Right renal cortex interstitium (tissue), 3 donors: ENCODE measurements around the gene AGBL4. TPM values are rescaled to one million over a fixed set of nuclear protein-coding genes. Genes with fewer than 3 reads are reported as not detected.
"Not testable (repeated sequence)": the region's sequence is repeated elsewhere in the genome, so short reads cannot be mapped to it uniquely, and the experiment has no call there.

Experiments used
- DNase-seq, 3 donors: peaks; one replicate each; pipeline ENCODE4 v3.0.0-alpha.2; 2013; ENCODE audit warnings: low read depth in 3 of 3, low spot score in 2 of 3
- polyA plus RNA-seq, 3 donors: library from polyadenylated mRNA; unstranded; fragments of 120-200 nt; gene quantifications; one replicate each; pipeline ENCODE4 v1.2.1, GENCODE V29; 2013; ENCODE audit not compliant: insufficient read length in 3 of 3

Gene AGBL4
- polyA plus RNA-seq, 3 donors = 1.1 to 1.3 (median 1.3) TPM

GRCh38 chr1:49320493-49320892 lies 703.3 kb downstream of the AGBL4 start:
- DNase-seq = not testable (repeated sequence)

GRCh38 chr1:49319426-49319963 lies 704.3 kb downstream of the AGBL4 start:
- no peak for DNase-seq

- no peak for DNase-seq
Observed at GRCh38 chr1:49318218-49318617, 705.5 kb downstream of the AGBL4 start.

- DNase-seq = no peak
Observed at GRCh38 chr1:49307457-49307856, 716.3 kb downstream of the AGBL4 start.

DNA sequence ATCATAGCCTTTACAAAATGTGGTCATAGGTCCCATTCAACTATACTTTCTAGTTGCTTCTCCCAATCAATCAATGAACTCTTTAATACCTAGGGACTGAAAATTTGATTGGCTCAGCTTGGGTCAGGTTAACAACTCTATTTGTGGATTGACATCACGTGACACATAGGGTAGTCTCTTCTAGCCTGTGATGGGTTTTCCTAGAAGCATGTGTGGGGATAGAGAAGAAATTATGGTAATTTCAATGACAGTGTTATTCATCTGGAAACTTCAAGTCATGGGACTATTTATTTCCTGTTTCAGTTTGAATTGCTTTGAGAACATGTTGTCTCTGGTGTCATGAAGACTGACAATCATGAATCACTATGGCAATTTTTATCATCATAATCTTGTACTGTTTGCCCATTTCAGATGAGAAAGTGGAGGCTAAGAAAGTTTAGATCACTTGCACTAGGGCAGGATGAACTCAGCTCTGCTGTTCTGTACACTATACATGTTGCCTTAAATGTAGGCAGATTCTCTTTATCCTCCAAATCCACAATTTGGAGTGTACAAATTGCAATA lies 717.2 kb downstream of the AGBL4 start:
- DNase-seq = no peak

DNA sequence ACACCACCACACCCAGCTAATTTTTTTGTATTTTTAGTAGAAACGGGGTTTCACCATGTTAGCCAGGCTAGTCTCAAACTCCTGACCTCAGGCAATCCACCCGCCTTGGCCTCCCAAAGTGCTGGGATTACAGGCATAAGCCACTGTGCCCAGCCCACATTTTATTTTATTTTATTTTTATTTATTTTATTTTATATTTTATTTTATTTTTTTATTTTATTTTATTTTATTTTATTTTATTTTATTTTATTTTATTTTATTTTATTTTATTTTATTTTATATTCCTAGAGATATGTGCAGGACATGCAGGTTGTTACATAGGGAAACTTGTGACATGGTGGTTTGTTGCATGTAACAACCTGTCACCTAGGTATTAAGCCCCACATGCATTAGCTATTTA lies 721.4 kb downstream of the AGBL4 start:
- DNase-seq = not testable (repeated sequence)

- DNase-seq = no peak
Observed at GRCh38 chr1:49298304-49298703, 725.5 kb downstream of the AGBL4 start.

- no peak for DNase-seq
Observed at GRCh38 chr1:49297783-49298182, 726.0 kb downstream of the AGBL4 start.

DNA sequence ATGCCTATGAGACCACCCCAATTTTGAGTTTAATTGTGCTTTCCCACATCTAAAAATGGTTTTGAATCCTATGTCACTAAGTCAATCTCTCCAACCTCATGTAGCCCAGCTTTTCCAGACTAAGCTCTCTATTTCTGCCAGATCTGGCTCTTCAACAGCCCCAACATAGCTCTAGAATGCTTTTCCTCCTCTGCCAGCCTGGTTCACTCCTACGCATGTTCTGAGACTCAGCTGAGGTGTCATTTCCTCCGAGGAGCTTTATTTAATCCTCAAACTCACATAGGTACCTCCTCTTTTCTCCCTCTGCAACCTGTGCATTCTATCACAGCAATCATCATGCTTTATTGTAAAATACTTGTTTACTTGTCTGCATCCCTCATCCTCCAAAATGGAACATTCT lies 729.2 kb downstream of the AGBL4 start:
- DNase-seq = no peak

DNA sequence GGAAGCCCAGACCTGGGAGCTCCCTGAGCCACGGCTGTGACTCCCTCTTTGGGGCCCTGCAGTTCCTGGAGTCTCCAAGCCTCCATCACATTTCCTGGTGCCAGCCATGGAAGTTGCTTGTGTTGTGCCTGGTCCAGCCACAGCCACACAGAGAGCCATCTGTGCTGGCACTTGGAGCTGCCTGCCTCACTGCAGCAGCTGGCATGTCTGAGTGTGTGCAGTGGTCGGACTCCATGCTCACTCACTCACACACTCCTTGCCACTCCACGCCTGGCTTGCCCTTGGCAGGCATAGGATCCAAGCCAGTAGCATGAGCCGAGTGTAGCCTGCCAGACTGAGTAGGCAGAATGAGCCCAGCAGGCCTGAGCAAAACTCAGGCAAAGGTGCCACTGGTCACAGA lies 730.7 kb downstream of the AGBL4 start:
- no peak for DNase-seq

GRCh38 chr1:49257211-49258049 lies 766.3 kb downstream of the AGBL4 start:
- not testable (repeated sequence) for DNase-seq

- DNase-seq = no peak
Observed at GRCh38 chr1:49252917-49253316, 770.8 kb downstream of the AGBL4 start.

- DNase-seq = no peak
Observed at GRCh38 chr1:49251019-49251784, 772.6 kb downstream of the AGBL4 start.

- DNase-seq = no peak
Observed at GRCh38 chr1:49240709-49241221, 783.0 kb downstream of the AGBL4 start.

- no peak for DNase-seq
Observed at GRCh38 chr1:49234988-49235387, 788.8 kb downstream of the AGBL4 start.

DNA sequence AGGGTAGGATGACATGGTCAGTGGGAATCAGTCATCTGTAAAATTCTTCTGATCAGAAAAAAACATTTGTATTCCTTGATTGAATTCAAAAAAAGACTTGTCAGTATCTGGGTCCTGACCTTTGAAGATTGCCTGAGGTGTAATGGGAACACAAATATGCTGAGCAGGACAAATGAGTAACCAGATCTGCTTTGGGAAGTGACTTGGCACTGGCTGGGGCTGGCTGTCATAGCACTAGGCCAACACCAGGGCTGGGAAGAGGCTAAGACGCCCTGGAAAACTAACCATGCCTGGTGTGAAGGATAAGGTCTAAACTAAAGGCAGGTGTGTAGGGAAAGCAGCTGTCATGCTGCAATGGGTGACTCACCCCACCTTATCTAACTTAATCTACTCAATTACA lies 794.2 kb downstream of the AGBL4 start:
- DNase-seq = no peak

DNA sequence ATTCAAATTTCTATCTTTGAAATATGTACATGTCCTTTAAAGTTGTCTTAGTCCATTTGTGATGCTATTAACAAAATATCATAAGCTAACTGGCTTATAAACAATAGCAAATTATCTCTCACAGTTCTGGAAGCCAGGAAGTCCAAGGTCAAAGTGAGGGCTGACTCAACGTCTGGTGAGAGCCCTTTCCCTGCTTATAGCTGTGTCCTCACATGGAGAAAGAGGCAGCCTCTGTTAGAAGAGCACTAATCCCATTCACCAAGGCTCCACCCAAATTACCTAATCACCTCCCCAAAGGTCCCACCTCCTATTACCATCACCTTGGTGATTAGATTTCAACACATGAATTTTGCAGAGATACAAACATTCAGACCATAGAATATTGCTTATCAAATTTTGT lies 797.0 kb downstream of the AGBL4 start:
- no peak for DNase-seq

- no peak for DNase-seq
Observed at GRCh38 chr1:49225464-49225863, 798.3 kb downstream of the AGBL4 start.

DNA sequence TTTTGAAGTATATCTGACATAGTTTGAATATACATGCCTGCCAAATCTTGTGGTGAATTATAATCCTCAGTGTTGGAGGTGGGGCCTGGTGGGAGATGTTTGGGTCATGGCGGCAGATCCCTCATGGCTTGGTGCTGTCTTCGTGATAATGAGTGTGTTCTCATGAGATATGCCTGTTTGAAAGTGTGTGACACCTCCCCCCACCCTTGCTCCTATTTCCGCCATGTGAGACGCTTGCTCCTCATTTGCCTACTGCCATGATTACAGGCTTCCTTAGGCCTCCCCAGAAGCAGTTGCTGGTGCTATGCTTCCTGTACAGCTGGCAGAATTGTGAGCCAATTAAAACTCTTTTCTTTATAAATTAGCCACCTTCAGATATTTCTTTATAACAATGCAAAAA lies 810.5 kb downstream of the AGBL4 start:
- DNase-seq = no peak

DNA sequence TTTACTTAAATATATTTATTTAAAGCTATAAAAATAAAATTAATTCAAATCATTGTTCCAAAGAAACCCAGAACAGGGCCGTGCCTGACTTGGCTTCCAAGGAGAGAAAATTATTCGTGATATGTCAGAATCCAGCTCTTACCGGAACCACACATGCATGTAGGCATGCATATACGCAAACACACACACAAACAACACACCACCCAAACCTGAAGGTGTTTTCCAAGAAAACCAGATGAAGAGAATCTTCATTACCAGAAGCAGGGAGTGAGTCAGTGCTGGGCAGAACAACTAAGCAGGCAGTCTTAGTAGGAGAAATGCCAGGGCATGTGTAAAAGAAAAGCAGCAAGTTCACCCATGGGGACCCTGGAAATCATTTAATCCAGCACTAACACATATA lies 815.0 kb downstream of the AGBL4 start:
- no peak for DNase-seq

- DNase-seq = no peak
Observed at GRCh38 chr1:49204720-49205119, 819.0 kb downstream of the AGBL4 start.
